Nephron (organoid): ENCODE measurements around the gene POLL.
A peak's percentile ranks its signal among the peaks of the same experiment; 100 is the strongest.
"Not testable (repeated sequence)": the region's sequence is repeated elsewhere in the genome, so short reads cannot be mapped to it uniquely, and the experiment has no call there.

ENCODE experiments used
- H3K27ac Mint-ChIP-seq, 3 experiments: 2 replicates each; pipeline ENCODE4 v1.8.0; 2020; ENCODE audit warnings: mixed read lengths in 3 of 3, mild to moderate bottlenecking in 2 of 3, moderate library complexity in 1 of 3
- H3K27me3 Mint-ChIP-seq: 2 replicates; pipeline ENCODE4 v1.8.0; 2021; ENCODE audit warnings: low read depth, mild to moderate bottlenecking, moderate library complexity, mixed read lengths
- H3K36me3 Mint-ChIP-seq: 2 replicates; pipeline ENCODE4 v1.8.0; 2020; ENCODE audit warnings: low read depth, mixed read lengths
- H3K4me1 Mint-ChIP-seq: 2 replicates; pipeline ENCODE4 v1.8.0; 2020; ENCODE audit warnings: mixed read lengths
- H3K4me3 Mint-ChIP-seq, 3 experiments: 2 replicates each; pipeline ENCODE4 v1.8.0; 2020; ENCODE audit warnings: mild to moderate bottlenecking in 3 of 3, mixed read lengths in 3 of 3, moderate library complexity in 2 of 3
- H3K9me3 Mint-ChIP-seq: 2 replicates; pipeline ENCODE4 v1.8.0; 2020; ENCODE audit warnings: mixed read lengths
- TF ChIP-seq, protein P1 (sequence below), 3 experiments: fragments of 200-600 bp; sonication (generic); IDR thresholded peaks; one replicate each; pipeline ENCODE4 v1.5.0; 2021; ENCODE audit warnings: antibody characterized with exemption in 3 of 3; ENCODE audit not compliant: unreplicated experiment in 3 of 3

The POLL gene

GRCh38 chr10:101602761-101603398 is 14.8 kb upstream of the POLL start:
- TF ChIP-seq, protein P1, sequence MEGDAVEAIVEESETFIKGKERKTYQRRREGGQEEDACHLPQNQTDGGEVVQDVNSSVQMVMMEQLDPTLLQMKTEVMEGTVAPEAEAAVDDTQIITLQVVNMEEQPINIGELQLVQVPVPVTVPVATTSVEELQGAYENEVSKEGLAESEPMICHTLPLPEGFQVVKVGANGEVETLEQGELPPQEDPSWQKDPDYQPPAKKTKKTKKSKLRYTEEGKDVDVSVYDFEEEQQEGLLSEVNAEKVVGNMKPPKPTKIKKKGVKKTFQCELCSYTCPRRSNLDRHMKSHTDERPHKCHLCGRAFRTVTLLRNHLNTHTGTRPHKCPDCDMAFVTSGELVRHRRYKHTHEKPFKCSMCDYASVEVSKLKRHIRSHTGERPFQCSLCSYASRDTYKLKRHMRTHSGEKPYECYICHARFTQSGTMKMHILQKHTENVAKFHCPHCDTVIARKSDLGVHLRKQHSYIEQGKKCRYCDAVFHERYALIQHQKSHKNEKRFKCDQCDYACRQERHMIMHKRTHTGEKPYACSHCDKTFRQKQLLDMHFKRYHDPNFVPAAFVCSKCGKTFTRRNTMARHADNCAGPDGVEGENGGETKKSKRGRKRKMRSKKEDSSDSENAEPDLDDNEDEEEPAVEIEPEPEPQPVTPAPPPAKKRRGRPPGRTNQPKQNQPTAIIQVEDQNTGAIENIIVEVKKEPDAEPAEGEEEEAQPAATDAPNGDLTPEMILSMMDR (IDR thresholded peaks at IDR 0.05; ENCODE audit: unreplicated experiment in 3 of 3) = peak; percentile 73 to 84 (median 79)
- Mint-ChIP-seq H3K4me3 (no peak overlapping the region), H3K27ac (no peak overlapping the region), H3K9me3 (no peaks in the 10 kb centered on the region), H3K36me3 (peaks cover 35% of the 10 kb centered on the region), H3K4me1 (no peaks in the 10 kb centered on the region), H3K27me3 (no peaks in the 10 kb centered on the region)

- Mint-ChIP-seq H3K9me3 (no peaks in the 10 kb centered on the region), H3K27me3 (no peaks in the 10 kb centered on the region), H3K4me3 (no peak overlapping the region), H3K36me3 (peaks cover 30% of the 10 kb centered on the region), H3K27ac (peak overlapping the region in 1 of 3 experiments; percentile 48), H3K4me1 (no peaks in the 10 kb centered on the region)
- TF ChIP-seq, protein P1 (IDR thresholded peaks at IDR 0.05; ENCODE audit: unreplicated experiment in 3 of 3) = no peak
These were observed 13.5 kb upstream of the POLL start for GRCh38 chr10:101601541-101601940.

DNA sequence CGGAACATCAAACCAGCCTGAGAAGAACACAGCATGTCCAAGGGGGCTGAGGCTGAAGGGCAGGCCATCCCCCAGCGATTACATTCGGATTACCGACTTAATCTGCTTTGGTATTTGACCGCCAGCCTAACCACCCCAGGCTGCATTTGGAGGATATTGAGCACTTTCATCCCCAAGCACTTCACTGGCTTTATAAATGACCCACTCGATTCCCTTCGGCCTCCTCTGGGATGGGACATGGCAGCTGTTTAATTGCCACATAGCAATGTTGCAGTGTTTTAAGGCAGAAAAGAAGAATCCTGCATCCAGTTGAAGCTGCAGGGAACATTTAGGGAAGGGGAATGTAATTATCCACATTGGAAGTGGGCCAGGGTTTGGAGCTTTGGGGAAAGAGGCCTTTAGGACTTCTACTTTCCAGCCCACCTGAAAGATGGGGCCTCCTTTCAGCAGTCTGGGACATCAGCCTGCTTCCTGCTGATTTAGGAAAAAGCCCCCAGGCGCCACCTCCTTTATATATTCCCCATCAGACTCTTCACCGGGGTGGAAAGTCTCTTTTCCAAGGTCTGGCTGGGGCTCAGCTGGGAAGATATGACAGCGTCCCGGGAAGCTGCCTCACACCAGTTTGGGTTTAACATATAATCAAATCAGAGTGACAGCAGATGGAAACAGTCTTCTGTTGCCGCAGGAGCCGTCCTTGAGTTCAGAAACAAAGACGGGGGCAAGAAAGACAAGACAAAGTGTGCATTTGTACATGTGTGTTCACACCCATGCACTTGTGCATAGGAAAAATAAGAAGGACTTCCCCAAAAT is 9.2 kb upstream of the POLL start:
- H3K27me3 Mint-ChIP-seq = no peaks in the 10 kb centered on the region
- H3K9me3 Mint-ChIP-seq = no peaks in the 10 kb centered on the region
- H3K4me3 Mint-ChIP-seq = no peak overlapping the region
- peaks cover 13% of the 10 kb centered on the region for H3K36me3 Mint-ChIP-seq
- TF ChIP-seq, protein P1 (IDR thresholded peaks at IDR 0.05; ENCODE audit: unreplicated experiment in 3 of 3) = no peak
- H3K27ac Mint-ChIP-seq = no peak overlapping the region
- peaks cover 5% of the 10 kb centered on the region for H3K4me1 Mint-ChIP-seq

DNA sequence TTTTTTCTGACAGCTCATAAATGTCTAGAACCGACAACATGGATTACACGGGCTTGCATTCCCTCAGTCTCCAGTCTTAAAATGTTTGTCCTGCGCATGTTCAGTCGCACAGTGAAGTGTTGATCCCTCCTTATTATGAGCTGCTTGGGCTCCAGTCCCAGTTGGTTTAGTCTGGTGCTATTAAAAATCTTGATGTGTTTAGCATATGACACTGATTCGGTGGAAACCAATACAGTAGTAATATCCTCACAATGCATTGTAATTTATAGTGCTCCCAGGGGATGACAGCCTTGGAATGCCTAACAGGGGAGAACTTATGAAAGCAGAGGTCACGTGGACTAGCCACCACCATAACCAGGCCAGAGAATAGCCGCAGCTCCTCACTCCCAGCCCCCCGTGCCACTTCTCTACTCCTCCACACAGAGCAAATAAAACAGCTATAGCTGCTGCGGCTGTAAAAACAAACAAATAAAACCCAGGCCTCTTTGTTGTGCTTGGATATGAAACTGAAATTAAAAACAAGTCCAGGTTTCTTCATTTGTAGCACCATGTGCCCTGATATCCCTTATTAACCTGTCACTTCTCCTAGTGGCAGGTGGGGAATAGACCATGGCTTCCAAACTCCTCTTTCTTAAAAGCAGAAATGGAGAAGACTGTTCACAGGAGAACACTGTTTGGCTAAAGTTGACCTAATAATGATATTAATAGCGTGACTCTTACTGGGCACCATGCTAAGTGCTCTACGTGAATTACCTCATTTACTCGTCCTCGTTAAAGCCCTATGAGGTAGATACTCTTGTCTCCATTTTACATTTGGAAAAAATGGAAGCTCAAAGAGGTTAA is 7.8 kb upstream of the POLL start:
- Mint-ChIP-seq H3K27ac (peak overlapping the region in 2 of 3 experiments; percentile 24 to 72), H3K4me1 (peaks cover 5% of the 10 kb centered on the region), H3K36me3 (peaks cover 10% of the 10 kb centered on the region), H3K4me3 (no peak overlapping the region), H3K9me3 (no peaks in the 10 kb centered on the region), H3K27me3 (no peaks in the 10 kb centered on the region)
- TF ChIP-seq, protein P1 (IDR thresholded peaks at IDR 0.05; ENCODE audit: unreplicated experiment in 3 of 3) = no peak

GRCh38 chr10:101593331-101593730 is 5.3 kb upstream of the POLL start:
- H3K36me3 Mint-ChIP-seq, H3K4me3 Mint-ChIP-seq, H3K27ac Mint-ChIP-seq, H3K27me3 Mint-ChIP-seq, H3K9me3 Mint-ChIP-seq: not testable (repeated sequence)
- peaks cover 13% of the 10 kb centered on the region for H3K4me1 Mint-ChIP-seq

DNA sequence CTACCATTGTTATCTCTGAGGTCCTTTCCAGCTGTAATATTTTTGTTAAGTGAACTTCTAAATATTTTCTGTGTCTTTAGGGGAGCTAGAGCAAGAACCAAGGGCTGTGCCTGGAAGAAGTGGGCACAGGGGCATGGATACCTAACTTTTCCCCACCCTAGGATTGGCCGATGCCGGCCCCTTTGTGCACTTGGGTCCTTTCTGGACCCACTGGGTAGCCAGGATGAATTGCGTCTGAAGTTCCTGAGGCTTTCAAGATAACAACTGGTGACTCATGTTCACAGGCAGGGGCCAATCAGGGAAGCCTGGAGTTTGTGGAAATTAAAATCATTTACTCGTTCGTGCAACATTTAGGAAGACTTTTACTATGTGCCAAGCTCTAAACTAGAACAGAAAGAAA is 822 bp upstream of the POLL start:
- TF ChIP-seq, protein P1 (IDR thresholded peaks at IDR 0.05; ENCODE audit: unreplicated experiment in 3 of 3) = no peak
- no peak overlapping the region for H3K27ac Mint-ChIP-seq
- H3K9me3 Mint-ChIP-seq = no peaks in the 10 kb centered on the region
- H3K4me3 Mint-ChIP-seq = peak overlapping the region; percentile 95 to 96 (median 96)
- H3K36me3 Mint-ChIP-seq = peaks cover 11% of the 10 kb centered on the region
- H3K4me1 Mint-ChIP-seq = peaks cover 28% of the 10 kb centered on the region
- no peaks in the 10 kb centered on the region for H3K27me3 Mint-ChIP-seq
